T-helper 1 cell treated with Interleukin-12 subunit alpha and Interleukin-12 subunit beta and Interleukin-4 antibody, amounts not matched to agents 30 ng/mL and 1 ng/mL, for 36 hours (primary cell): ENCODE results near the gene TSC2. TPM values are rescaled to one million over a fixed set of nuclear protein-coding genes. Genes with fewer than 3 reads are reported as not detected.

ENCODE experiments used
- intact Hi-C: fragments of 100-400 bp; cut with micrococcal nuclease; formaldehyde crosslinking; loops from one replicate; pipeline ENCODE4 v1.15.1; 2024
- total RNA-seq: library from RNA; stranded (reverse); gene quantifications from 2 replicates; pipeline ENCODE4 v1.2.3, GENCODE V29; 2022

The TSC2 gene
- total RNA-seq = 130 and 131 TPM in 2 replicates

GRCh38 chr16:2047330-2048115 lies at the start of gene TSC2, which contains the start of gene NTHL1:
Gene TSC2 (plus strand): TSS chr16:2047985. CDS start chr16:2048616, 631 bp downstream.
Gene NTHL1 (minus strand): TSS chr16:2047834. CDS start chr16:2047823, 11 bp downstream.
- intact Hi-C loops = loop anchor here (1.0 to 5.0 kb wide), 9 partner anchors 24 to 975 kb away; partner anchors contain the start of genes CEMP1, HCFC1R1, NDUFB10 and RNPS1

GRCh38 chr16:1998360-1998835 lies 49.4 kb upstream of the TSC2 start:
- intact Hi-C loops = loop anchor here (10.0 kb wide), 1 partner anchor 536 kb away; the partner anchor contains the start of genes CEMP1 and PDPK1

GRCh38 chr16:1998852-1999801 lies 48.7 kb upstream of the TSC2 start:
- intact Hi-C loops = loop anchor here (10.0 kb wide), 1 partner anchor 536 kb away; the partner anchor contains the start of genes CEMP1 and PDPK1

GRCh38 chr16:1999866-2000514 lies 47.8 kb upstream of the TSC2 start:
- intact Hi-C loops = loop anchor here (10.0 kb wide), 1 partner anchor 535 kb away; the partner anchor contains the start of genes CEMP1 and PDPK1

GRCh38 chr16:2001035-2001434 lies 46.8 kb upstream of the TSC2 start:
- intact Hi-C loops = no loop called here

- intact Hi-C loops = no loop called here
Measured at GRCh38 chr16:2001456-2002355, 46.1 kb upstream of the TSC2 start.

- intact Hi-C loops = no loop called here
Measured at GRCh38 chr16:2002406-2003230, 45.2 kb upstream of the TSC2 start.

GRCh38 chr16:2003231-2003826 lies 44.5 kb upstream of the TSC2 start:
- intact Hi-C loops = no loop called here

- intact Hi-C loops = no loop called here
Measured at GRCh38 chr16:2003827-2004641, 43.8 kb upstream of the TSC2 start.

GRCh38 chr16:2004795-2005517 lies 42.8 kb upstream of the TSC2 start:
- intact Hi-C loops = loop anchor here (5.0 kb wide), 1 partner anchor 143 kb away; no protein-coding TSS in a partner anchor

GRCh38 chr16:2005646-2006045 lies 42.1 kb upstream of the TSC2 start:
- intact Hi-C loops = loop anchor here (5.0 kb wide), 1 partner anchor 143 kb away; no protein-coding TSS in a partner anchor

GRCh38 chr16:2006317-2006716 lies 41.5 kb upstream of the TSC2 start:
- intact Hi-C loops = loop anchor here (5.0 kb wide), 1 partner anchor 144 kb away; no protein-coding TSS in a partner anchor

GRCh38 chr16:2007081-2007836 lies 40.5 kb upstream of the TSC2 start:
- intact Hi-C loops = loop anchor here (5.0 kb wide), 1 partner anchor 145 kb away; no protein-coding TSS in a partner anchor

- intact Hi-C loops = loop anchor here (2.0 to 5.0 kb wide), 4 partner anchors 23 to 215 kb away; partner anchors contain the start of genes E4F1, GFER and RPS2
Measured at GRCh38 chr16:2008009-2008526, 39.7 kb upstream of the TSC2 start.

- intact Hi-C loops = loop anchor here (1.0 to 5.0 kb wide), 7 partner anchors 15 to 214 kb away; partner anchors contain the start of genes E4F1, GFER, NTHL1 and RPS2
Measured at GRCh38 chr16:2008631-2009163, 39.1 kb upstream of the TSC2 start.
